Endothelial cell of hepatic sinusoid (primary cell): ENCODE data around the gene MLST8.

Experiments
- in situ Hi-C: cut with HindIII; loops from 2 replicates; pipeline ENCODE4 v1.10.0; 2017; ENCODE audit warnings: low sequenced_read_pairs

The MLST8 gene

GRCh38 chr16:2228161-2228824 lies 23.0 kb downstream of the MLST8 start:
- in situ Hi-C loops: no loop called here

DNA sequence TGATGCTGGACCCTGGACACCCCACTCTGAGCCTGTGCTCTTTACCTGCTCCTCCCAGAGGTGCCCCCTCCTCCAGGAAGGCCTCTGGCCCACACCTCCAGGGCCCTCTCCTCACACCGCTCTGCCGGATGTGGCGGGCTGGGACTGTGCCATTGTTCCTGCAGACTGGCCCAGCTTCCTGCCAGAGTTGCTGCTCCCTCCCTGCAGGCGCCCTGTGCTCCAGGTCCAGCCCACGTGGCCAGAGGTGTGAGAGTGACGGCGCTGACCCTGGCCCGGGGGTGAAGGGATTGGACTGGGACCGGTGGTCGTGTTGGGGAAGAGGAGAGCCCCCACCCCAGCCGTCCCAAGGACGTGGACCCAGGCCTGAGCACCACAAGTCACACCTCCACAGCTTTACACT lies 23.8 kb downstream of the MLST8 start:
- in situ Hi-C loops: no loop called here

DNA sequence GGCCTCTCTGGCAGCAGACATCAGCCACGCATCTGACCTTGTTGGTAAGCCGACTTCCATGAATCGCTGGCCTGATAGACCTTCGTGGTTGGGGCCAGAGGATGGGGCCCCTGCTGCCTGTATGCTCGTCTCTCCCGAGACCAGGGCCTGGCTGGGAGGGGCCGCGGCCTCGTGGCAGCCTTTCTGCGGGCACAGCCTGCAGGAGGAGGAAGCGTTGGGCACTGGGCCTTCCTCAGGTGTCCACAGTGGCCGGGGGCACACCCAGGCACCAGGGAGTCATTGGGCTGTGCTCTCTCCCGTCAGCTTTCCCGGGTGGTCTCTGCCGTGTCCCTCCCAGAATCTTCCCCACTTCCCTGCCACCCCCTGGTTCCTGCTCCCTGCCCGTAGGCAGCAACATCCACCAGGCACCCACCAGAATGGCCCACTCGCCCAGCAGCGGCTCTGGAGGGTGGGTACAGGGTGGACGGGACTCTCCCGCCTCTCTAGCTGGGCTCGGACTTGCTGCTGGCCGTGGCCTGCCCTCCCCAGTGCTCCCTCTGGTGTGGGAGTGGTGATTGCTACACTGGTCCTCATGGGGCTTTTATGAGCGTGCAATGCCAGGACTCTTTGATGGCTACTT lies 24.5 kb downstream of the MLST8 start:
- in situ Hi-C loops: no loop called here

DNA sequence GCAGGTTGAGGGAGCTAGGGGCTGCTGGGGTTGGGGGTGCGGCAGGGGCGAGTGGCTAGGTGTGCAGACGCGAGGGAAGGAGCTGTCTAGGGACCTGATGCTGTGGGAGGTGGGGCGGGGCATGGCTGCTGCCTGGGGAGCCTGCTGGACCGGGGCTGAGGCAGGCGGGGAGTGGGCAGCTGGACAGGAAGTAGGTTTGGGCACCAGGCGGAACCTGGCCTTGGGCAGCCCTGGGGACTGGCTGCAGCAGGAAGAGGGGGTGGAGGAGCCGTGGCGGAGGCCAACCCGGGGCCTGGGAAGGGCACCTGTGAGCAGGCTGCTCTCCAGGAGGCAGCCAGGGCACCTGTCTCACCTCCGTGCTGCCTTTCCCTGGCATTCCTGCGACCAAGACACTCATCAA lies 25.1 kb downstream of the MLST8 start:
- in situ Hi-C loops: no loop called here

GRCh38 chr16:2231016-2231931 lies 26.0 kb downstream of the MLST8 start:
- in situ Hi-C loops: no loop called here

DNA sequence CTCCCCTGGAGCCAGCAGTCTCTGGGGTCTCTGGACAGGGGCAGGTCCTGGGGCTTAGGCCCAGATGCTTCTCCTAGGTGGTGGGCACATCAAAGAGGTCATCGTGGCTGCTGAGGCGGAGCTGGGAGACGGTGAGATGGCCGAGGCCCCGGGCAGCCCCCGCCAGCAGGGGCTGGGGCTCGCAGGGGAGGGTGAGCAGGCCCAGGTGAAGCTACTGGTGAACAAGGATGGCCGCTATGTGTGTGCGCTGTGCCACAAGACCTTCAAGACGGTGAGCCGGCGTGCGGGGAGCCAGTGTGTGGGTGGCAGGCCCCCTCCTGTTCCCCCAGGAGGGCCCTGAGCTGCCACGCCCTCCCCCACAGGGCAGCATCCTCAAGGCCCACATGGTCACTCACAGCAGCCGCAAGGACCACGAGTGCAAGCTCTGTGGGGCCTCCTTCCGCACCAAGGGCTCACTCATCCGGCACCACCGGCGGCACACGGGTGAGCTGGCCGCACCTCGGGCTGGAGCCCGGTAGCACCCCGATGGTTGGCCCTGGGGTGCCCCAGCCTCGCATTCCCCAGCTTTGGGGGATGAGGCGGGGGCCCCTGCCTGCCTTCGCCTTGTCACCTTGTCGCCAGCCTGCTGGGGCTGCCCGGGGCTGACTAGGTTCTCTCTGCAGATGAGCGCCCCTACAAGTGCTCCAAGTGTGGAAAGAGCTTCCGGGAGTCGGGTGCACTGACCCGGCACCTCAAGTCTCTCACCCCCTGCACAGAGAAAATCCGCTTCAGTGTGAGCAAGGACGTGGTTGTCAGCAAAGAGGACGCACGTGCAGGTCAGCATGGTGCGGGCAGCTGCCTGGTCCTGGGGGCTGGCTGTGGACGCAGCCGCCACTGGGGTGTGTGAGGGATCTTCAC lies 27.1 kb downstream of the MLST8 start:
- in situ Hi-C loops: no loop called here

DNA sequence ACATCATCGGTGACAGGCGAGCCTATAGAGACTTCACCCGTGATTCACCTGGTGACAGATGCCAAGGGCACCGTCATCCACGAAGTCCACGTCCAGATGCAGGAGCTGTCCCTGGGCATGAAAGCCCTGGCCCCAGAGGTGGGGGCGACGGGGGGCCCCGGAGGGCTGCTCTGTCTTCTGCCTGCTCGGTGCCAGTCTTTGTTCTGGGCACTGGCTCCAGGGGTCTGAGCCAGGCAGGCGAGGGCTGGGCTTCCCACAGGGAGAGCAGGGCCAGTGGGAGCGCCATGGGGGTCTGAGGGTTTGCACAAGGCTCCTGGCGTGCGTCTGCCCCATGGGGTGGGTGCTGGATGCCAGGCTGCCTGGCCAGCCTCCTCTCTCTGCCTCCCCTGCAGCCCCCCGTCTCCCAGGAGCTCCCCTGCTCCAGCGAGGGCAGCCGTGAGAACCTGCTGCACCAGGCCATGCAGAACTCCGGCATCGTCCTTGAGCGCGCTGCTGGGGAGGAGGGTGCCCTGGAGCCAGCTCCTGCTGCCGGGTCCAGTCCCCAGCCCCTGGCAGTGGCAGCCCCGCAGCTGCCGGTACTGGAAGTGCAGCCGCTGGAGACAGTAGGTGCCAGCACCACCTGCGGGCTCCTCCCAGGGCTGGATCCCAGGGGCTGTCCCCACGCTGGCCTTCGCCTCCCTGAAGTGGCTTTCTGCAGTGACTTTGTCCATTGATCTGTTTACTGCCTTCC lies 28.0 kb downstream of the MLST8 start:
- in situ Hi-C loops: no loop called here

GRCh38 chr16:2233872-2234812 lies 28.9 kb downstream of the MLST8 start:
- in situ Hi-C loops: no loop called here

- in situ Hi-C loops: no loop called here
These were observed 29.5 kb downstream of the MLST8 start for GRCh38 chr16:2234813-2235170.

GRCh38 chr16:2235234-2235651 lies 30.0 kb downstream of the MLST8 start:
- in situ Hi-C loops: no loop called here

DNA sequence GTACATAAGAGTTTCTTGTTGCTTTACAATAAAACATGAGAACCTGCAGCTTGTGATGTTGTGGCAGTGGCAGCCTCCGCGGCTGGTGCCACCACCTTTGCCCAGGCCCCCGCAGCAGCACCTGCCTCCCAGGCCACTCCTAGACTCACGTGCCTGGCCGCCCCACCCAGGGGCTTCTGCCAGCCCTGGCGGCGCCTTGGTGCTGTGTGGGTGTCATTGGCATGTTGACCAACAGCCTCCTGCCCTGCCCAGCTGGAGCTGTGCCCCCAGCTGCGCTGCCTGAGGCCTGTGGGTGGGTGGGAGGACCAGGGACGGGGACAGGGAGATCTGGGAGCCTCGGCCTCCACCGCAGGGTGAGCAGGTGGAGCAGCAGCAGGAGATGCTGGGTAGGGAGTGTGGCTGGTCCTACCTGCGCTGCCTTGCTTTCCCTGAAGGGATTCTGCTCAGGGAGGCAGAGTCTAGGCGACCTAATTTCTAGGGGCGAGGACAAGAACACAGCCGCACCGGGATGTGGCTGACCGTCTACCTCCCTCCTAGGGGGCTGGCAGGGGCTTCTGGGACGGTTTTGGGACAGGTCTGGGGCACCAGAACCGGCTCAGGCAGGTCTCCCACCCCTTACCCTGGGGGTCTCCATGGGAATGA lies 30.6 kb downstream of the MLST8 start:
- in situ Hi-C loops: no loop called here

DNA sequence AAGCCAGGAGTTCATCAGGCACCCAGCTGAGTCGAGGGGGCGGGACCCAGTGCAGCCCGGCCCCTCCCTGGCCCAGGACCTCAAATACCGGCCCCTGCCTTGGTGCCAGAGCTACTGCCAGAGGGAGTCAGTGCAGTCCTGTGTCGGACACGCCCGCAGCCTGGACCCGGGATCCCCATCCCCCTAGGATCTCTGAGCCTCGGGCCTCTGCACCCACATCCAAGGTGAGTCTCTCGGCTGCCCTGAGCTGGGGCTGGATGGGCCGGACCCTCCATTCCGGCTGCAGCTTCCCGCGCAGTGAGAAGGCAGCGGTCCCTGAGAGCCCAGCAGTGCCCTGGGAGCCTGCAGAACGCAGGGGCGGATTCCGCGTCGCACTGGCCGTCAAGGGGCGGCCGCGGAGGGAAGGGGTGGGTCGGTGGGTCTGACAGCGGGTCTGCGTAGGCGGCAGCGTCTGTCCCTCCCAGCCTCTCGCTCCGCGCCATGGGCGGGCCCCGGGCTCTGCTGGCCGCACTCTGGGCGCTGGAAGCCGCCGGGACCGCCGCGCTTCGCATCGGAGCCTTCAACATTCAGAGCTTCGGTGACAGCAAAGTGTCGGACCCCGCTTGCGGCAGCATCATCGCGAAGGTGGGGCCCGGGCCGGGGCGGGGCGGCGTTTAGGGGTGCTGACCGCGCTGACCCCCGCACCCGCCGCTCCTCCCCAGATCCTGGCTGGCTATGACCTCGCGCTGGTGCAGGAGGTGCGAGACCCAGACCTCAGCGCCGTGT lies 31.3 kb downstream of the MLST8 start, which contains the start of gene DNASE1L2:
Gene DNASE1L2, plus strand, starts transcription at position 108 of the 765 bp plus-strand sequence. Its CDS starts 373 bp downstream, at position 481.
- in situ Hi-C loops: no loop called here

DNA sequence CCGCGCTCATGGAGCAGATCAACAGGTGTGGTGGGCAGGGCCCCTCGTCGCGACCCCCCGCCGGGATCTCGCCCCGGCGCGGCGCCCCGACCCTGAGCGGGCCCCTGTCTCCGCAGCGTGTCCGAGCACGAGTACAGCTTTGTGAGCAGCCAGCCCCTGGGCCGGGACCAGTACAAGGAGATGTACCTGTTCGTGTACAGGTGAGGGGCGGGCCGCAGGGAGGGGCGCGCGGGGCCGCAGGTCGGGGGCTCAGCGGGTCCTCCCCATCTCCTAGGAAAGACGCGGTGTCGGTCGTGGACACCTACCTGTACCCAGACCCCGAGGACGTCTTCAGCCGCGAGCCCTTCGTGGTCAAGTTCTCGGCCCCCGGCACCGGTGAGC lies 31.8 kb downstream of the MLST8 start:
- in situ Hi-C loops: no loop called here

GRCh38 chr16:2237493-2238149 lies 32.4 kb downstream of the MLST8 start:
- in situ Hi-C loops: no loop called here

DNA sequence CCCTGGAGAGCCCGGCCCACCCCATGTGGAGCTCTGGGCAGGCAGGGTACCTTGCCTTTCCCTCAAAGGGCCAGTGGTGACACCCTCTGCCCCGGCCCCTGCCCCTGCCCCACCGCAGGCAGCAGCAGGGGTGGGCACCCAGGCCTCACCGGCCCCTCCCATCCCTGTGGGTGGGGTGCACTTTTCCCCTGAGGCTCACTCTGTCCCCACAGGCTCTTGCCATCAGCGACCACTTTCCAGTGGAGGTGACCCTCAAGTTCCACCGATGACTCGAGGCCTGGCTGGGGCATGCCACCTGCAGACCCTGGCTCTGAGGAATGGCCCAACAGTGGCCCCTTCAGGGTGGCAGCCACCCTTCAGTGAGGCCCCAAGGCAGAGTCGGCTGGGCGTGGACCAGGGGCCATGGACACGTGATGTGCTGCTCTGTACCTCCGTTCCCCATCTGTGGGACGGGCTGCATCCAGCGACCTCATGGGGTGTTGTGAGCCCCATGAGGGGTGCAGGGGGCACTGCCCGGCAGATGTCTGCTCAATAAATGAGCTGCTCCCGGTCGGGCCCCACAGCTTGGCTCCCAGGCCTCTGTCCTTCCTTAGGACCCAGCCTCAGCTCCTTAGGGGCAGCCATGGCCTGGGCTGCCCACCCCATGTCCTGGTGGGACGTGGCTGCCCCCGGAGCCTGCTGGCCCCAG lies 33.0 kb downstream of the MLST8 start:
- in situ Hi-C loops: no loop called here

DNA sequence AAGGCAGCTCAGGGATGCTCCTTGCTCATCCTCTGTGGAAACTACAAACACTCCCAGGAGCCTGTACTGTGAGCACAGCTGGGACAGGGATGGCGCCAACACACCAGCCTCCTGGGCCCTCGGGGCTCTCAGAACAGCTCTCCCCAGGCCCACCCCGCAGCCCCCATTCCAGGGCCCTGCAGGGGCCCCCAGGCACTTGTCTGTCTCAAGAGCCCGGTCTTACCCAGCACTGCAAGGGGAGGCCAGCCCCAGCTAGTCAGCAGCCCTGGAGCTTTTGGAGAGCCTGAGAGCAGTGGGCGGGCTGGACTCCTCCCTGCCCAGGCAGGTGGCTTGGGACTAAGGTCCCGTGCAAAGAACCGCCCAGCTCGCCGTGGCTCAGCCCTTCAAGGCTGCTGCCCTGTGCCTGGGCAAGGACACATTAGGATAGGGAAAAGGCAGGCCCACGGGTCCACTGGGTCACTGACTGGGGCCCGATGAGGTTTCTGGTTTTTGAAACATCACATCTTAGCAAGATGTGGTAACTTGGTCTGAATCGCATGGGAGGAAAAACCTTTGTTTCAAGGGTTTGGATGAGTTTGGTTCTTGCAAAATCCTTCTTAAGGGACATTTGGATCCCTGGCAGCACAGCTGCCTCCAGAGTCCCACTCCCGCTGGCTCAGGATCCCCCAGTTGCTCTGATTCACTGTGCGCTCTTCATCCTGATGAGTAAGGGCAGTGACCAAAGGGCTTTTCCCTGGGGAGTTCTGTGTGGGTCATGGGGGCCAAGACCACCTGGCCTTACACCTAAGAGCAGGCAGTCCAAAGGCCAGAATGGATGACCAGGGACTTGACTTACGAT lies 33.8 kb downstream of the MLST8 start:
- in situ Hi-C loops: no loop called here
